ENCODE measurements around the gene INHBB.

GRCh38 chr2:120357768-120358167, 11.8 kb downstream of the INHBB start:
- TF ChIP-seq CTCF (conservative IDR thresholded peaks at IDR 0.05; ENCODE audit: low read depth, low read length), result no peak
- TF ChIP-seq POLR2A (IDR thresholded peaks at IDR 0.05; ENCODE audit: low read depth, low read length), result no peak
- no peak for TF ChIP-seq RFX5 (IDR thresholded peaks at IDR 0.05; ENCODE audit: low read depth, low read length)
- TF ChIP-seq RAD21 (IDR thresholded peaks at IDR 0.05; ENCODE audit: low read length), result no peak
- TF ChIP-seq MXI1 (IDR thresholded peaks at IDR 0.05; ENCODE audit: borderline replicate concordance, low read depth, low read length), result no peak
- TF ChIP-seq USF2 (IDR thresholded peaks at IDR 0.05; ENCODE audit: low read depth, low read length), result no peak
- TF ChIP-seq SMC3 (IDR thresholded peaks at IDR 0.05; ENCODE audit: low read depth, low read length), result no peak
- TF ChIP-seq FOS (IDR thresholded peaks at IDR 0.05; ENCODE audit: low read depth, low read length), result no peak
- no peak for TF ChIP-seq BHLHE40 (IDR thresholded peaks at IDR 0.05; ENCODE audit: low read depth, low read length)
- TF ChIP-seq MAZ (IDR thresholded peaks at IDR 0.05; ENCODE audit: borderline replicate concordance, low read depth, low read length), result no peak

All from IMR-90 (cell line).